Liver (tissue), 9 donors: ENCODE measurements around the gene BRD1. TPM values are rescaled to one million over a fixed set of nuclear protein-coding genes. Genes with fewer than 3 reads are reported as not detected.

Source experiments
- DNase-seq: peaks from one replicate; pipeline ENCODE4 v3.0.0-alpha.2; 2017; ENCODE audit warnings: low spot score
- H3K27ac ChIP-seq, 2 donors: one replicate each; pipeline ENCODE4 v1.7.0; 2013; ENCODE audit warnings: inconsistent platforms in 2 of 2, low read length in 2 of 2, control low read depth in 1 of 2, low read depth in 1 of 2, mild to moderate bottlenecking in 1 of 2
- H3K27me3 ChIP-seq, 4 donors: one replicate each; pipeline versions ENCODE4 v1.6.1 to v1.7.0; 2013; ENCODE audit warnings: low read length in 3 of 4, inconsistent platforms in 1 of 4, mild to moderate bottlenecking in 1 of 4, moderate library complexity in 1 of 4; ENCODE audit not compliant: control insufficient read depth in 4 of 4, insufficient read depth in 4 of 4
- H3K36me3 ChIP-seq, 4 donors: one replicate each; pipeline versions ENCODE4 v1.6.1 to v1.7.0; 2013; ENCODE audit warnings: low read length in 3 of 4, mild to moderate bottlenecking in 3 of 4, low read depth in 1 of 4, moderate library complexity in 1 of 4; ENCODE audit not compliant: control insufficient read depth in 4 of 4, insufficient read depth in 3 of 4
- H3K4me1 ChIP-seq, 4 donors: one replicate each; pipeline versions ENCODE4 v1.6.1 to v1.7.0; 2013; ENCODE audit warnings: low read length in 3 of 4, mild to moderate bottlenecking in 3 of 4, moderate library complexity in 1 of 4; ENCODE audit not compliant: control insufficient read depth in 4 of 4, insufficient read depth in 4 of 4
- H3K4me3 ChIP-seq, 3 donors: one replicate each; pipeline versions ENCODE4 v1.6.1 to v1.7.0; 2013; ENCODE audit warnings: low read length in 3 of 3, control low read depth in 1 of 3, low read depth in 1 of 3, mild to moderate bottlenecking in 1 of 3
- H3K9ac ChIP-seq, 2 donors: one replicate each; pipeline ENCODE4 v1.7.0; 2013; ENCODE audit warnings: low read length in 2 of 2, mild to moderate bottlenecking in 2 of 2, moderate library complexity in 2 of 2, control low read depth in 1 of 2, low read depth in 1 of 2
- H3K9me3 ChIP-seq, 4 donors: one replicate each; pipeline versions ENCODE4 v1.6.1 to v1.7.0; 2013; ENCODE audit warnings: low read length in 3 of 4; ENCODE audit not compliant: control insufficient read depth in 4 of 4
- ATF3 ChIP-seq: IDR thresholded peaks from 2 replicates; pipeline ENCODE4 v1.6.1; 2016; ENCODE audit warnings: antibody characterized with exemption
- CTCF ChIP-seq: fragments of 150-350 bp; IDR thresholded peaks from 2 replicates; pipeline ENCODE4 v1.5.1; 2017; ENCODE audit warnings: improper control_type of control experiment, low read depth, low read length; ENCODE audit not compliant: missing input control
- EGR1 ChIP-seq, 2 donors: IDR thresholded peaks; 2 replicates each; pipeline ENCODE4 v1.6.1; 2016 to 2018; ENCODE audit warnings: antibody characterized with exemption in 2 of 2, low read depth in 2 of 2
- FOXA1 ChIP-seq: IDR thresholded peaks from 2 replicates; pipeline ENCODE4 v1.6.1; 2016; ENCODE audit warnings: antibody characterized with exemption
- FOXA2 ChIP-seq: IDR thresholded peaks from 2 replicates; pipeline ENCODE4 v1.6.1; 2016; ENCODE audit warnings: antibody characterized with exemption
- GABPA ChIP-seq, 2 donors: IDR thresholded peaks in 1 of 2; conservative IDR thresholded peaks in 1 of 2; 2 replicates each; pipeline ENCODE4 v1.6.1; 2016; ENCODE audit warnings: antibody characterized with exemption in 2 of 2, mild to moderate bottlenecking in 1 of 2, moderate library complexity in 1 of 2
- HNF4A ChIP-seq, 2 donors: conservative IDR thresholded peaks; 2 replicates each; pipeline ENCODE4 v1.6.1; 2016; ENCODE audit warnings: antibody characterized with exemption in 2 of 2, mild to moderate bottlenecking in 2 of 2
- HNF4G ChIP-seq: IDR thresholded peaks from 2 replicates; pipeline ENCODE4 v1.6.1; 2016; ENCODE audit warnings: antibody characterized with exemption
- MAX ChIP-seq: IDR thresholded peaks from 2 replicates; pipeline ENCODE4 v1.6.1; 2016; ENCODE audit warnings: antibody characterized with exemption
- REST ChIP-seq: IDR thresholded peaks from 2 replicates; pipeline ENCODE4 v1.6.1; 2016; ENCODE audit warnings: antibody characterized with exemption, mild to moderate bottlenecking
- RXRA ChIP-seq, 2 donors: IDR thresholded peaks; 2 replicates each; pipeline ENCODE4 v1.6.1; 2017 to 2018; ENCODE audit warnings: antibody characterized with exemption in 2 of 2, mild to moderate bottlenecking in 1 of 2
- SP1 ChIP-seq: IDR thresholded peaks from 2 replicates; pipeline ENCODE4 v1.6.1; 2018; ENCODE audit warnings: antibody characterized with exemption, mild to moderate bottlenecking
- YY1 ChIP-seq: IDR thresholded peaks from 2 replicates; pipeline ENCODE4 v1.6.1; 2016; ENCODE audit warnings: antibody characterized with exemption, mild to moderate bottlenecking
- ZBTB33 ChIP-seq: IDR thresholded peaks from 2 replicates; pipeline ENCODE4 v1.6.1; 2016; ENCODE audit warnings: antibody characterized with exemption
- WGBS: extraction: QIAGEN DNeasy Blood & Tissue Kit; methylation state at CpG from one replicate; pipeline ENCODE4 v1.1.7; 2013; 5-methylcytosine and 5-hydroxymethylcytosine counted together
- polyA plus RNA-seq, 2 donors: library from polyadenylated mRNA; stranded (reverse) in 1 of 2; unstranded in 1 of 2; fragments of 200-250 nt in 1 of 2; fragments of >200 nt in 1 of 2; fragmentation: Nextera tagmentation in 1 of 2; extraction: Ambion mirVana in 1 of 2; gene quantifications; one replicate each; pipeline versions ENCODE4 v1.2.1 to v1.2.3, GENCODE V29; 2013 to 2015
- total RNA-seq, 2 donors: library from RNA; depleted of rRNA; stranded (reverse); fragments of >200 nt; gene quantifications; one replicate each; pipeline ENCODE4 v1.2.3, GENCODE V29; 2014
- donor health status: healthy.
- donor health status: healthy.
- donor health status: healthy.
- donor health status: healthy.
- donor health status: healthy.

BRD1 gene
- total RNA-seq (10 to 100 TPM; 15.7 to 20.7 TPM), polyA plus RNA-seq (1 to 10 TPM; 3.3 to 7.5 TPM)

GRCh38 chr22:49827853-49828598 lies at the start of gene BRD1:
BRD1 (minus strand) TSS chr22:49827873; CDS start chr22:49824317, 3,556 bp downstream.
- Histone ChIP-seq H3K36me3 (peaks cover 4 to 9% (median 7%) of the 10 kb centered on the region in 4 donors), H3K9ac (peak within 1 kb of the TSS in 1 of 2 donors; percentile 68), H3K9me3 (peaks cover 0 to 7% (median 3%) of the 10 kb centered on the region in 4 donors), H3K4me1 (peaks cover 14 to 26% (median 20%) of the 10 kb centered on the region in 4 donors), H3K4me3 (peak within 1 kb of the TSS; percentile 79 to 97 (median 79)), H3K27ac (peak within 1 kb of the TSS; percentile 66 to 71), H3K27me3 (no peaks in the 10 kb centered on the region)
- DNase-seq = peak; percentile 61
- TF ChIP-seq CTCF (no peak), FOXA1 (no peak), MAX (no peak), YY1 (no peak), RXRA (IDR thresholded peaks at IDR 0.05) (no peak), FOXA2 (no peak), HNF4G (no peak), HNF4A (conservative IDR thresholded peaks at IDR 0.05) (no peak), EGR1 (IDR thresholded peaks at IDR 0.05; ENCODE audit: low read depth in 2 of 2) (no peak), ATF3 (no peak), SP1 (no peak), ZBTB33 (no peak), GABPA (IDR thresholded peaks at IDR 0.05 in 1 of 2, conservative IDR thresholded peaks at IDR 0.05 in 1 of 2) (no peak), REST (no peak)
- WGBS = 22% methylated on average over 54 of the region's 54 CpGs
